ENCODE measurements around the gene TEX29.

DNA sequence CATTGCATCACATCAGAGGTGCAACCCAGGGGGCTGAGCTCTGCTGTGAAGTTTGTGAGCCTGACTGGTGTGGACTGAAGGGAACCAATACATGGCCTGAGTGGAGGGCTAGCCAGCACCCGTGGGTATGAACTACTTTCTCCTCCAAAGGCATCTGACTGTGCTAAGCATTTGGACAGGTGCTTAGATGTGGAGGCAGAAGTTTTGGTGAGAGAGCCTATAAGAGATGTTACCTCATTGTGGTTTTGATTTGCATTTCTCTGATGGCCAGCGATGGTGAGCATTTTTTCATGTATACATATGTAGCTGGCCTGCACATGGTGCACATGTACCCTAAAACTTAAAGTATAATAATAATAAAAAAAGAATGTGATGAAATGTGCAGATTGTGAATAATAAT, 46.9 kb downstream of the TEX29 start:
- TF ChIP-seq, protein P1, sequence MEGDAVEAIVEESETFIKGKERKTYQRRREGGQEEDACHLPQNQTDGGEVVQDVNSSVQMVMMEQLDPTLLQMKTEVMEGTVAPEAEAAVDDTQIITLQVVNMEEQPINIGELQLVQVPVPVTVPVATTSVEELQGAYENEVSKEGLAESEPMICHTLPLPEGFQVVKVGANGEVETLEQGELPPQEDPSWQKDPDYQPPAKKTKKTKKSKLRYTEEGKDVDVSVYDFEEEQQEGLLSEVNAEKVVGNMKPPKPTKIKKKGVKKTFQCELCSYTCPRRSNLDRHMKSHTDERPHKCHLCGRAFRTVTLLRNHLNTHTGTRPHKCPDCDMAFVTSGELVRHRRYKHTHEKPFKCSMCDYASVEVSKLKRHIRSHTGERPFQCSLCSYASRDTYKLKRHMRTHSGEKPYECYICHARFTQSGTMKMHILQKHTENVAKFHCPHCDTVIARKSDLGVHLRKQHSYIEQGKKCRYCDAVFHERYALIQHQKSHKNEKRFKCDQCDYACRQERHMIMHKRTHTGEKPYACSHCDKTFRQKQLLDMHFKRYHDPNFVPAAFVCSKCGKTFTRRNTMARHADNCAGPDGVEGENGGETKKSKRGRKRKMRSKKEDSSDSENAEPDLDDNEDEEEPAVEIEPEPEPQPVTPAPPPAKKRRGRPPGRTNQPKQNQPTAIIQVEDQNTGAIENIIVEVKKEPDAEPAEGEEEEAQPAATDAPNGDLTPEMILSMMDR (IDR thresholded peaks at IDR 0.05; ENCODE audit: insufficient read depth, low read length, poor library complexity, severe bottlenecking): no peak
- TF ChIP-seq EZH2phosphoT487 (conservative IDR thresholded peaks at IDR 0.05; ENCODE audit: low read length): no peak

All from SU-DHL-6 (cell line).